Activated T-helper 2 cell treated with anti-CD3 and anti-CD28 coated beads, Interferon-gamma antibody, Interleukin-2, Interleukin-4, amounts not matched to agents 10 μg/mL and 5 μg/mL and 100 μg/mL, durations not matched to agents 14 hours and 24 hours and 36 hours (primary cell): ENCODE measurements around the gene CLIP1. TPM values are rescaled to one million over a fixed set of nuclear protein-coding genes. Genes with fewer than 3 reads are reported as not detected.
"Not testable (repeated sequence)": the region's sequence is repeated elsewhere in the genome, so short reads cannot be mapped to it uniquely, and the experiment has no call there.

Source experiments
- DNase-seq: peaks from one replicate; pipeline ENCODE4 v3.0.0; 2021; ENCODE audit warnings: low spot score
- H3K27ac Mint-ChIP-seq: one replicate; pipeline ENCODE4 v1.8.0; 2021; ENCODE audit warnings: mixed read lengths
- H3K27me3 Mint-ChIP-seq: one replicate; pipeline ENCODE4 v1.8.0; 2021; ENCODE audit warnings: low read depth, mixed read lengths
- H3K36me3 Mint-ChIP-seq: one replicate; pipeline ENCODE4 v1.8.0; 2021; ENCODE audit warnings: low read depth, mixed read lengths
- H3K4me1 Mint-ChIP-seq: one replicate; pipeline ENCODE4 v1.8.0; 2021; ENCODE audit warnings: low read depth, mixed read lengths
- H3K4me3 Mint-ChIP-seq: one replicate; pipeline ENCODE4 v1.8.0; 2021; ENCODE audit warnings: low read depth, mild to moderate bottlenecking, moderate library complexity, mixed read lengths
- H3K9me3 Mint-ChIP-seq: one replicate; pipeline ENCODE4 v1.8.0; 2021; ENCODE audit warnings: mixed read lengths
- intact Hi-C: fragments of 100-400 bp; cut with micrococcal nuclease; formaldehyde crosslinking; loops from one replicate; pipeline ENCODE4 v1.15.1; 2023
- total RNA-seq: library from RNA; stranded (reverse); gene quantifications from 2 replicates; pipeline ENCODE4 v1.2.3, GENCODE V29; 2022

Gene CLIP1
- 59.9 and 66.2 TPM in 2 replicates for total RNA-seq

- peaks cover 25% of the 10 kb centered on the region for H3K4me1 Mint-ChIP-seq
- peak within 1 kb of the TSS; percentile 88 for H3K27ac Mint-ChIP-seq
- H3K4me3 Mint-ChIP-seq = peak within 1 kb of the TSS; percentile 86
- peaks cover 2% of the 10 kb centered on the region for H3K27me3 Mint-ChIP-seq
- peak; percentile 56 for DNase-seq
- H3K36me3 Mint-ChIP-seq = peaks cover 5% of the 10 kb centered on the region
- intact Hi-C loops = loop anchor here (1.0 to 2.0 kb wide), 3 partner anchors 10 to 31 kb away; no protein-coding TSS in a partner anchor
- H3K9me3 Mint-ChIP-seq = no peaks in the 10 kb centered on the region
These were observed at the start of gene CLIP1 for GRCh38 chr12:122421821-122422729. Gene CLIP1 (minus strand): TSS chr12:122422669. CDS start chr12:122380452, 42,217 bp downstream.

GRCh38 chr12:122471324-122472226 is 49.1 kb upstream of the CLIP1 start:
- no peaks in the 10 kb centered on the region for H3K27me3 Mint-ChIP-seq
- no peak overlapping the region for H3K27ac Mint-ChIP-seq

GRCh38 chr12:122470576-122470975 is 48.1 kb upstream of the CLIP1 start:
- peaks cover 19% of the 10 kb centered on the region for H3K4me1 Mint-ChIP-seq
- H3K27ac Mint-ChIP-seq, H3K27me3 Mint-ChIP-seq, H3K9me3 Mint-ChIP-seq, H3K4me3 Mint-ChIP-seq, intact Hi-C loops, DNase-seq: not testable (repeated sequence)
- peaks cover 31% of the 10 kb centered on the region for H3K36me3 Mint-ChIP-seq

More at GRCh38 chr12:122471324-122472226, 49.1 kb upstream of the CLIP1 start:
- no peak for DNase-seq
- peaks cover 24% of the 10 kb centered on the region for H3K4me1 Mint-ChIP-seq
- H3K9me3 Mint-ChIP-seq = no peaks in the 10 kb centered on the region
- intact Hi-C loops = loop anchor here (1.0 kb wide), 2 partner anchors 48 to 72 kb away; no protein-coding TSS in a partner anchor
- peaks cover 41% of the 10 kb centered on the region for H3K36me3 Mint-ChIP-seq
- no peak overlapping the region for H3K4me3 Mint-ChIP-seq

GRCh38 chr12:122469856-122470255 is 47.4 kb upstream of the CLIP1 start:
- intact Hi-C loops, H3K4me3 Mint-ChIP-seq, DNase-seq, H3K9me3 Mint-ChIP-seq, H3K27me3 Mint-ChIP-seq: not testable (repeated sequence)
- Mint-ChIP-seq H3K36me3 (peaks cover 26% of the 10 kb centered on the region), H3K27ac (peak overlapping the region; percentile 49), H3K4me1 (peaks cover 15% of the 10 kb centered on the region)

- Mint-ChIP-seq H3K9me3 (no peaks in the 10 kb centered on the region), H3K27ac (no peak overlapping the region), H3K4me1 (peaks cover 5% of the 10 kb centered on the region), H3K27me3 (no peaks in the 10 kb centered on the region), H3K4me3 (no peak overlapping the region), H3K36me3 (peaks cover 8% of the 10 kb centered on the region)
- intact Hi-C loops = no loop called here
- DNase-seq = no peak
These were observed 45.5 kb upstream of the CLIP1 start for GRCh38 chr12:122467983-122468382.

GRCh38 chr12:122464317-122465042 is 42.0 kb upstream of the CLIP1 start:
- intact Hi-C loops, H3K36me3 Mint-ChIP-seq, H3K4me1 Mint-ChIP-seq: not testable (repeated sequence)

GRCh38 chr12:122460641-122461040 is 38.2 kb upstream of the CLIP1 start:
- DNase-seq = no peak
- Mint-ChIP-seq H3K27ac (no peak overlapping the region), H3K9me3 (no peaks in the 10 kb centered on the region), H3K27me3 (no peaks in the 10 kb centered on the region), H3K4me3 (no peak overlapping the region), H3K36me3 (no peaks in the 10 kb centered on the region), H3K4me1 (peaks cover 4% of the 10 kb centered on the region)
- intact Hi-C loops = no loop called here

More at GRCh38 chr12:122464317-122465042, 42.0 kb upstream of the CLIP1 start:
- DNase-seq, H3K27ac Mint-ChIP-seq, H3K27me3 Mint-ChIP-seq, H3K9me3 Mint-ChIP-seq, H3K4me3 Mint-ChIP-seq: not testable (repeated sequence)

- intact Hi-C loops = no loop called here
- Mint-ChIP-seq H3K36me3 (no peaks in the 10 kb centered on the region), H3K27me3 (no peaks in the 10 kb centered on the region), H3K27ac (no peak overlapping the region), H3K9me3 (no peaks in the 10 kb centered on the region), H3K4me3 (no peak overlapping the region), H3K4me1 (peaks cover 4% of the 10 kb centered on the region)
- no peak for DNase-seq
These were observed 37.6 kb upstream of the CLIP1 start for GRCh38 chr12:122460061-122460460.

GRCh38 chr12:122459211-122459610 is 36.7 kb upstream of the CLIP1 start:
- no peak for DNase-seq
- intact Hi-C loops = no loop called here
- no peak overlapping the region for H3K27ac Mint-ChIP-seq
- peaks cover 6% of the 10 kb centered on the region for H3K4me1 Mint-ChIP-seq
- no peaks in the 10 kb centered on the region for H3K9me3 Mint-ChIP-seq
- no peak overlapping the region for H3K4me3 Mint-ChIP-seq
- H3K36me3 Mint-ChIP-seq = no peaks in the 10 kb centered on the region
- no peaks in the 10 kb centered on the region for H3K27me3 Mint-ChIP-seq

- DNase-seq = no peak
- no peaks in the 10 kb centered on the region for H3K27me3 Mint-ChIP-seq
- no peak overlapping the region for H3K27ac Mint-ChIP-seq
- no peak overlapping the region for H3K4me3 Mint-ChIP-seq
- intact Hi-C loops = no loop called here
- peaks cover 13% of the 10 kb centered on the region for H3K4me1 Mint-ChIP-seq
- no peaks in the 10 kb centered on the region for H3K36me3 Mint-ChIP-seq
- H3K9me3 Mint-ChIP-seq = no peaks in the 10 kb centered on the region
These were observed 35.9 kb upstream of the CLIP1 start for GRCh38 chr12:122458105-122459035.

- H3K27me3 Mint-ChIP-seq = no peaks in the 10 kb centered on the region
- no peaks in the 10 kb centered on the region for H3K9me3 Mint-ChIP-seq
- no peaks in the 10 kb centered on the region for H3K36me3 Mint-ChIP-seq
- H3K27ac Mint-ChIP-seq = no peak overlapping the region
- peaks cover 21% of the 10 kb centered on the region for H3K4me1 Mint-ChIP-seq
- intact Hi-C loops = no loop called here
- H3K4me3 Mint-ChIP-seq = no peak overlapping the region
- no peak for DNase-seq
These were observed 35.2 kb upstream of the CLIP1 start for GRCh38 chr12:122457627-122458026.
